ENCODE data around the gene LRCOL1. TPM values are rescaled to one million over a fixed set of nuclear protein-coding genes. Genes with fewer than 3 reads are reported as not detected.

The LRCOL1 gene
- total and polyA plus RNA-seq, 7 donors = 0.49 to 1.4 (median 0.55) TPM; not detected in 4

DNA sequence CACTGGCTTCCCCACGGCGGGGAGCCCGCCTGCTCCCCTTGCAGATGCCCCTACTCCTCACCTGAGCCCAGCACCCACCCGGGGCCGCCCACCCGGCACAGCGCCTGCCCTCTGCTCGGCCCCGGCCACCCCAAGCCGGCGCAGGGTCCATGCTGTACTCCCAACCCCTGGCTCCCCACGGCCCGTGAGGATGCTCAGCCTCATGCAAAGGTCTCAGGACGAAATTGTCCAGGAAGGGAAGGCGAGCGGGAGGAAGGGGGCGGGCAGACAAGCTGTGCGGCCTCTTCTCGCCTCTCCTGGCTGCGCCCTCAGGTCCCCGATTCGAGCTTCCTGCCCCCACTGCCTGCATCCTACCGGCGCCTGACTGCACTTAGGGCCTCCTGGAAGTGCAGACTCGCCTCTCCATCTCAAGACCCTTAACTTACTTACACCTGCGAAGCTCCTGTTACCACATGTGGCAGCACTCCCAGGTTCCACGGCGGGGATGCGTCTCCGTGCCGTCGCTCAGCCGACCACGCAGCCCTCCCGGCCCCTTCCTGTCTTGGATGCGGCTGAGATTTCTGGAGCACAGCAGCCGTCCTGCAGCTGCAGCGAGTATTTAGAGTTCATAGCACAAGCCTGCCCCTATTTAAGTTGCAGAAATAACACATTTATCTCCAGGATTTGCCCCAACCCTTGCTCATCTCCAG lies 18.0 kb downstream of the LRCOL1 start:
- no peak for TF ChIP-seq EP300 (IDR thresholded peaks at IDR 0.05)
- no peak for TF ChIP-seq POLR2AphosphoS5 (IDR thresholded peaks at IDR 0.05)
- TF ChIP-seq, protein P1, sequence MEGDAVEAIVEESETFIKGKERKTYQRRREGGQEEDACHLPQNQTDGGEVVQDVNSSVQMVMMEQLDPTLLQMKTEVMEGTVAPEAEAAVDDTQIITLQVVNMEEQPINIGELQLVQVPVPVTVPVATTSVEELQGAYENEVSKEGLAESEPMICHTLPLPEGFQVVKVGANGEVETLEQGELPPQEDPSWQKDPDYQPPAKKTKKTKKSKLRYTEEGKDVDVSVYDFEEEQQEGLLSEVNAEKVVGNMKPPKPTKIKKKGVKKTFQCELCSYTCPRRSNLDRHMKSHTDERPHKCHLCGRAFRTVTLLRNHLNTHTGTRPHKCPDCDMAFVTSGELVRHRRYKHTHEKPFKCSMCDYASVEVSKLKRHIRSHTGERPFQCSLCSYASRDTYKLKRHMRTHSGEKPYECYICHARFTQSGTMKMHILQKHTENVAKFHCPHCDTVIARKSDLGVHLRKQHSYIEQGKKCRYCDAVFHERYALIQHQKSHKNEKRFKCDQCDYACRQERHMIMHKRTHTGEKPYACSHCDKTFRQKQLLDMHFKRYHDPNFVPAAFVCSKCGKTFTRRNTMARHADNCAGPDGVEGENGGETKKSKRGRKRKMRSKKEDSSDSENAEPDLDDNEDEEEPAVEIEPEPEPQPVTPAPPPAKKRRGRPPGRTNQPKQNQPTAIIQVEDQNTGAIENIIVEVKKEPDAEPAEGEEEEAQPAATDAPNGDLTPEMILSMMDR (IDR thresholded peaks at IDR 0.05) = no peak
- no peak for TF ChIP-seq POLR2A (IDR thresholded peaks at IDR 0.05)
- 88 to 91% methylated on average over 38 of the region's 38 CpGs for WGBS, 2 donors
- DNase-seq = no peak
- peaks cover 0 to 8% (median 5%) of the 10 kb centered on the region in 4 donors for H3K4me1 ChIP-seq
- no peak overlapping the region for H3K4me3 ChIP-seq
- no peaks in the 10 kb centered on the region for H3K9me3 ChIP-seq
- peaks cover 0 to 5% (median 0%) of the 10 kb centered on the region in 3 donors for H3K27me3 ChIP-seq
- intact Hi-C loops (cut with DNase I) = no loop called here
- no peaks in the 10 kb centered on the region for H3K36me3 ChIP-seq
- no peak overlapping the region for H3K27ac ChIP-seq

DNA sequence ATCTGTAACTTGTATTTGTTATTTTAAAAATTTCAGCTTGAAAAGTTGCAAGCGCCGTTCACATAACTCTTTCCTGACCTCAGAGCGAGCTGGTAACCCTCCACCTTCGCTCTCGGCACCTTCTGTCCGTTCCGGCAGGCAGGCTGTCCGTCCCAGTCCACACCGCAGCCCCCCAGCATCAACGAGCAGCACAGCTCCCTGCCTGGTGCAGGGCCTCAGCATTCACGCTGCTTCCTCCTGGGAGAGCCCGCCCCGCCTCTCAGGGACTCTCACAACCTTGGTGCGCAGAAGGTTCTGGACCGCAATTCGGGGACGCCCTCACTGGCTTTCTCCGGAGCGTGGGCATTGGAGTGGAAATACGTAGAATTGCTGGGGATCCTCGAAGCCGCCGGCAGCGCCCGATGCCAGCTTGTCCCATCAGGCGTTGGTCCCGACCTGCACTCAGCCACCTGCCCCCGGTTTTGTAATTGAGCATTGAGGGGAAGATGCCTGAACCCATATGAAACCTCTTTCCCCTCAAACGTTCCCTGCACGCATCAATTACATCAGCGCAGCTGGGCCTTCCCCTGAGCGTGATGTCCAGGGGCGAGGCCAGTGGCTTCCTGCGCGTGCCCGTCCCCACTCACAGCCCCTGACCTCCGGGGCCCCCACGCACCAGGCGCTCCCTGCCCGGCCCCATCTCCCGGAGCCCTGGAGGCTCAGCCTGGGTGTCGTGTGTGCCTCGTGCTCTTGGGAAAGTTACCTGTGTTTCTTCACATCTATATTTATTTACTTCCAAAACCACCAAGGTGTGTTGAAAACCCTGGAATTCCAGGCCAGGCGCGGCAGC lies 19.1 kb downstream of the LRCOL1 start:
- Histone ChIP-seq H3K9me3 (no peaks in the 10 kb centered on the region), H3K27ac (no peak overlapping the region), H3K4me3 (no peak overlapping the region), H3K4me1 (peaks cover 0 to 8% (median 5%) of the 10 kb centered on the region in 4 donors), H3K27me3 (peaks cover 0 to 3% (median 0%) of the 10 kb centered on the region in 3 donors), H3K36me3 (no peaks in the 10 kb centered on the region)
- TF ChIP-seq, protein P1 (IDR thresholded peaks at IDR 0.05) = no peak
- no peak for TF ChIP-seq EP300 (IDR thresholded peaks at IDR 0.05)
- TF ChIP-seq POLR2A (IDR thresholded peaks at IDR 0.05) = no peak
- no peak for TF ChIP-seq POLR2AphosphoS5 (IDR thresholded peaks at IDR 0.05)
- WGBS, 2 donors = 93 to 95% methylated on average over 45 of the region's 45 CpGs
- intact Hi-C loops (cut with DNase I) = no loop called here
- no peak for DNase-seq

DNA sequence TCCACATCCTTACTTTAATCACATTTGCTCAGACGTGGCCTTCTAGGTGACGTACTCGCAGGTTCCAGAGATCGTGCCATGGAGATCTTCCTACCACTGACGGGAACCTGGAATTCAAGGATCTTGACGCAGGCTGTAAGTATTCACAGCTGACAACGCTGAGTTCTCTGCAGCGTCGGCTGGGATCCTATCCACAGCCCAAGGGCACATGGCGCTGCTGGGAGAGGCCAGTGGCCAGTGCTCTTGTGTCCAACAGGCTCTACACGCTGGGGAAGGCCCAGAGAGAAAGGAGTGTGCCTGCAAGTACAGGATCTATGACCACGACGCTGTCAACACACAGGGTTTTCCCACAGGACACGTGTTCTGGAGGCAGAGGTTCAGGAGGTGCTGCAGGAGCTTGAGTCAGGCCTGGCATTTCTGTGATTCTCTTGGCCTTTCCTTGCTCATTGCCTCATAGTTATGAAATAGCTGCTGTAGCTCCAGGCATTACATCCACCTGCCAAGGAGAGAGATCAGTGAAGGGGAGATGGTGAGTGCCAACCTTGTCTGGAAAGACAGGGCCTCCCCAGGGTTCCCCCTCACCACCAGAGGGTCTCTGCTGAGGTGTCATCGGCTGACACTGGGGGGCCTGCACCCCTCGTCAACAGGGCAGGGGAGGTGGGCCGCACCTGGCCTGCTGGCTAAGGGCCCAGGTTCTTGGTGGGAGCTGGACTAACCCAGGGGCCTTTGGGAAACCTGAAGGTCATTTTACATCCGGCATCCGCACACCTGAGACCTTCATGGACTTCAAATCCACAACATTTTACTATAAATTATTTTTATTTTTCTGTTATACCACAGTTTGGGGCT lies 21.3 kb downstream of the LRCOL1 start:
- 82 to 93% methylated on average over 19 of the region's 19 CpGs for WGBS, 2 donors
- Histone ChIP-seq H3K27ac (no peak overlapping the region), H3K4me1 (peaks cover 0 to 5% (median 2%) of the 10 kb centered on the region in 4 donors), H3K4me3 (no peak overlapping the region), H3K27me3 (no peaks in the 10 kb centered on the region), H3K36me3 (peaks cover 0 to 4% (median 0%) of the 10 kb centered on the region in 4 donors), H3K9me3 (no peaks in the 10 kb centered on the region)
- intact Hi-C loops (cut with DNase I) = no loop called here
- DNase-seq = no peak
- TF ChIP-seq POLR2A (IDR thresholded peaks at IDR 0.05) (no peak), EP300 (IDR thresholded peaks at IDR 0.05) (no peak), POLR2AphosphoS5 (IDR thresholded peaks at IDR 0.05) (no peak)
- TF ChIP-seq, protein P1 (IDR thresholded peaks at IDR 0.05) = no peak

GRCh38 chr12:132588319-132588718 lies 22.1 kb downstream of the LRCOL1 start:
- Histone ChIP-seq H3K27me3 (no peaks in the 10 kb centered on the region), H3K9me3 (no peaks in the 10 kb centered on the region), H3K4me1 (peaks cover 0 to under 1% (median under 1%) of the 10 kb centered on the region in 4 donors), H3K4me3 (no peak overlapping the region), H3K36me3 (peaks cover 0 to 8% (median 0%) of the 10 kb centered on the region in 4 donors), H3K27ac (no peak overlapping the region)
- intact Hi-C loops (cut with DNase I) = no loop called here
- DNase-seq = no peak
- TF ChIP-seq POLR2AphosphoS5 (IDR thresholded peaks at IDR 0.05) = no peak
- TF ChIP-seq EP300 (IDR thresholded peaks at IDR 0.05) = no peak
- no peak for TF ChIP-seq POLR2A (IDR thresholded peaks at IDR 0.05)
- TF ChIP-seq, protein P1 (IDR thresholded peaks at IDR 0.05) = no peak
- 28 to 74% methylated on average over 6 of the region's 6 CpGs for WGBS, 2 donors
